ENCODE data around the gene RNU5D-1. TPM values are rescaled to one million over a fixed set of nuclear protein-coding genes. Genes with fewer than 3 reads are reported as not detected.

The RNU5D-1 gene
- total RNA-seq, 1 experiment from 2014 or later: not detected

- intact Hi-C loops (cut with micrococcal nuclease): no loop called here
- ChIA-PET CTCF (interaction anchor here (0.5 to 7.7 kb wide), 8 partner anchors 8 to 500 kb away, joined by 3 to 75 read pairs (median 4); partner anchors contain the start of gene RNU5D-1), POLR2A (interaction anchor here (1.0 to 6.8 kb wide), 3 partner anchors 14 to 58 kb away, joined by 3 to 182 read pairs (median 10); partner anchors contain the start of genes ARMH1, RNU5D-1, RPS8 and TMEM53)
These were observed 13.8 kb downstream of the RNU5D-1 start for GRCh38 chr1:44717156-44717555.

GRCh38 chr1:44714944-44715571 is 15.9 kb downstream of the RNU5D-1 start:
- intact Hi-C loops (cut with micrococcal nuclease): no loop called here
- no peak overlapping the region for H3K4me3 Mint-ChIP-seq (ENCODE audit: unreplicated experiment)
- BruUV-seq (replicated peaks): no TSS peak
- H3K4me1 Mint-ChIP-seq (ENCODE audit: insufficient read depth, unreplicated experiment): peaks cover 7% of the 10 kb centered on the region
- DNase-seq (ENCODE audit: unreplicated experiment): peak; percentile 77
- H3K36me3 Mint-ChIP-seq (ENCODE audit: insufficient read depth, unreplicated experiment): no peaks in the 10 kb centered on the region
- POLR2A ChIA-PET: interaction anchor here (0.9 to 1.3 kb wide), 2 partner anchors 15 to 16 kb away, joined by 6 to 9 read pairs; partner anchors contain the start of gene RNU5D-1
- no peaks in the 10 kb centered on the region for H3K9me3 Mint-ChIP-seq (ENCODE audit: unreplicated experiment)
- TF ChIP-seq CTCF (IDR thresholded peaks at IDR 0.05; ENCODE audit: unreplicated experiment): peak; percentile 84
- H3K27ac Mint-ChIP-seq (ENCODE audit: low read depth, unreplicated experiment): no peak overlapping the region
- CTCF ChIA-PET: interaction anchor here (0.6 to 7.7 kb wide), 15 partner anchors 9 to 1322 kb away, joined by 3 to 75 read pairs (median 3); partner anchors contain the start of genes ARMH1, RNU5D-1 and TMEM53
- peaks cover 14% of the 10 kb centered on the region for H3K27me3 Mint-ChIP-seq (ENCODE audit: insufficient read depth, unreplicated experiment)

More at GRCh38 chr1:44717156-44717555, 13.8 kb downstream of the RNU5D-1 start:
- DNase-seq (ENCODE audit: unreplicated experiment): no peak
- Mint-ChIP-seq H3K4me1 (ENCODE audit: insufficient read depth, unreplicated experiment) (peaks cover 21% of the 10 kb centered on the region), H3K9me3 (ENCODE audit: unreplicated experiment) (no peaks in the 10 kb centered on the region), H3K4me3 (ENCODE audit: unreplicated experiment) (no peak overlapping the region), H3K27ac (ENCODE audit: low read depth, unreplicated experiment) (no peak overlapping the region), H3K36me3 (ENCODE audit: insufficient read depth, unreplicated experiment) (peaks cover 12% of the 10 kb centered on the region), H3K27me3 (ENCODE audit: insufficient read depth, unreplicated experiment) (no peaks in the 10 kb centered on the region)
- no TSS peak for BruUV-seq (replicated peaks)
- TF ChIP-seq CTCF (IDR thresholded peaks at IDR 0.05; ENCODE audit: unreplicated experiment): no peak

- intact Hi-C loops (cut with micrococcal nuclease): no loop called here
- ChIA-PET POLR2A (interaction anchor here (0.9 to 1.3 kb wide), 2 partner anchors 15 to 17 kb away, joined by 6 to 9 read pairs; partner anchors contain the start of gene RNU5D-1), CTCF (interaction anchor here (0.6 to 2.2 kb wide), 15 partner anchors 9 to 1957 kb away, joined by 3 to 10 read pairs (median 3); partner anchors contain the start of genes RNU5D-1 and TEX38)
- no peak for TF ChIP-seq CTCF (IDR thresholded peaks at IDR 0.05; ENCODE audit: unreplicated experiment)
- BruUV-seq (replicated peaks): no TSS peak
- no peaks in the 10 kb centered on the region for H3K36me3 Mint-ChIP-seq (ENCODE audit: insufficient read depth, unreplicated experiment)
- peaks cover 7% of the 10 kb centered on the region for H3K4me1 Mint-ChIP-seq (ENCODE audit: insufficient read depth, unreplicated experiment)
- no peak overlapping the region for H3K4me3 Mint-ChIP-seq (ENCODE audit: unreplicated experiment)
- H3K27me3 Mint-ChIP-seq (ENCODE audit: insufficient read depth, unreplicated experiment): peaks cover 14% of the 10 kb centered on the region
- no peaks in the 10 kb centered on the region for H3K9me3 Mint-ChIP-seq (ENCODE audit: unreplicated experiment)
- no peak for DNase-seq (ENCODE audit: unreplicated experiment)
- H3K27ac Mint-ChIP-seq (ENCODE audit: low read depth, unreplicated experiment): no peak overlapping the region
These were observed 16.4 kb downstream of the RNU5D-1 start for GRCh38 chr1:44714532-44714931.

GRCh38 chr1:44713321-44713781 is 17.6 kb downstream of the RNU5D-1 start:
- Mint-ChIP-seq H3K9me3 (ENCODE audit: unreplicated experiment) (no peaks in the 10 kb centered on the region), H3K27ac (ENCODE audit: low read depth, unreplicated experiment) (no peak overlapping the region), H3K27me3 (ENCODE audit: insufficient read depth, unreplicated experiment) (peaks cover 14% of the 10 kb centered on the region), H3K36me3 (ENCODE audit: insufficient read depth, unreplicated experiment) (no peaks in the 10 kb centered on the region), H3K4me3 (ENCODE audit: unreplicated experiment) (no peak overlapping the region), H3K4me1 (ENCODE audit: insufficient read depth, unreplicated experiment) (peaks cover 7% of the 10 kb centered on the region)
- POLR2A ChIA-PET: interaction anchor here (0.9 to 2.6 kb wide), 5 partner anchors 8 to 298 kb away, joined by 3 to 14 read pairs (median 4); partner anchors contain the start of genes ARMH1, HECTD3 and RNU5D-1
- DNase-seq (ENCODE audit: unreplicated experiment): peak; percentile 61
- CTCF ChIA-PET: interaction anchor here (0.6 to 2.4 kb wide), 5 partner anchors 9 to 866 kb away, joined by 3 to 6 read pairs (median 4); no protein-coding TSS in a partner anchor
- intact Hi-C loops (cut with micrococcal nuclease): no loop called here
- no TSS peak for BruUV-seq (replicated peaks)
- no peak for TF ChIP-seq CTCF (IDR thresholded peaks at IDR 0.05; ENCODE audit: unreplicated experiment)
